Ascending aorta (tissue), 2 donors: ENCODE results near the gene HLX. TPM values are rescaled to one million over a fixed set of nuclear protein-coding genes. Genes with fewer than 3 reads are reported as not detected.

Experiments used
- DNase-seq, 2 donors: peaks; one replicate each; pipeline ENCODE4 v3.0.0-alpha.2; 2019; ENCODE audit warnings: low spot score in 2 of 2
- H3K27ac ChIP-seq, 2 donors: fragments of 200-600 bp; sonication (generic); one replicate each; pipeline ENCODE4 v1.5.1; 2016 to 2017; ENCODE audit warnings: mild to moderate bottlenecking in 1 of 2
- H3K27me3 ChIP-seq: fragments of 200-600 bp; sonication (generic); one replicate; pipeline ENCODE4 v1.5.1; 2017
- H3K36me3 ChIP-seq, 2 donors: fragments of 200-600 bp; sonication (generic); one replicate each; pipeline ENCODE4 v1.5.1; 2016
- H3K4me1 ChIP-seq, 2 donors: fragments of 200-600 bp; sonication (generic); one replicate each; pipeline ENCODE4 v1.5.1; 2016 to 2017; ENCODE audit warnings: mild to moderate bottlenecking in 1 of 2
- H3K4me3 ChIP-seq, 2 donors: fragments of 200-600 bp; sonication (generic); one replicate each; pipeline ENCODE4 v1.5.1; 2016 to 2017; ENCODE audit warnings: mild to moderate bottlenecking in 1 of 2
- H3K9me3 ChIP-seq, 2 donors: fragments of 200-600 bp; sonication (generic); one replicate each; pipeline ENCODE4 v1.5.1; 2016
- CTCF ChIP-seq, 3 experiments: fragments of 200-600 bp in 2 of 3; fragments of 450-650 bp in 1 of 3; sonication (generic) in 2 of 3; IDR thresholded peaks; one replicate each; pipeline ENCODE4 v1.5.1; 2016 to 2019; ENCODE audit warnings: antibody characterized with exemption in 3 of 3, mild to moderate bottlenecking in 1 of 3, moderate library complexity in 1 of 3
- intact Hi-C: fragments of 100-400 bp; cut with DNase I; formaldehyde crosslinking; loops from one replicate; pipeline ENCODE4 v1.15.1; 2023
- total RNA-seq: library from RNA; depleted of rRNA; stranded (reverse); fragments of >200 nt; gene quantifications from one replicate; pipeline ENCODE4 v1.1.0, GENCODE V29; 2016

The HLX gene
- total RNA-seq, 1 donor from 2014 or later: 39.3 TPM

GRCh38 chr1:220915954-220916353, 36.7 kb downstream of the HLX start:
- Histone ChIP-seq H3K27me3 (no peaks in the 10 kb centered on the region), H3K4me3 (no peak overlapping the region), H3K27ac (no peak overlapping the region), H3K9me3 (no peaks in the 10 kb centered on the region), H3K4me1 (no peaks in the 10 kb centered on the region), H3K36me3 (no peaks in the 10 kb centered on the region)
- no peak for TF ChIP-seq CTCF (IDR thresholded peaks at IDR 0.05)
- no peak for DNase-seq
- intact Hi-C loops: no loop called here

GRCh38 chr1:220917101-220917500, 37.9 kb downstream of the HLX start:
- H3K4me1 ChIP-seq: no peaks in the 10 kb centered on the region
- intact Hi-C loops: no loop called here
- no peak for TF ChIP-seq CTCF (IDR thresholded peaks at IDR 0.05)

GRCh38 chr1:220917535-220918209, 38.4 kb downstream of the HLX start:
- Histone ChIP-seq H3K27ac (no peak overlapping the region), H3K36me3 (no peaks in the 10 kb centered on the region), H3K9me3 (no peaks in the 10 kb centered on the region), H3K4me1 (no peaks in the 10 kb centered on the region), H3K4me3 (no peak overlapping the region), H3K27me3 (no peaks in the 10 kb centered on the region)
- intact Hi-C loops: no loop called here
- DNase-seq: no peak
- TF ChIP-seq CTCF (IDR thresholded peaks at IDR 0.05): no peak

More at GRCh38 chr1:220917101-220917500, 37.9 kb downstream of the HLX start:
- H3K9me3 ChIP-seq: no peaks in the 10 kb centered on the region
- H3K27ac ChIP-seq: no peak overlapping the region
- no peaks in the 10 kb centered on the region for H3K36me3 ChIP-seq
- H3K4me3 ChIP-seq: no peak overlapping the region
- H3K27me3 ChIP-seq: no peaks in the 10 kb centered on the region
- DNase-seq: no peak

- no peaks in the 10 kb centered on the region for H3K9me3 ChIP-seq
- H3K36me3 ChIP-seq: no peaks in the 10 kb centered on the region
- DNase-seq: no peak
- no peak overlapping the region for H3K4me3 ChIP-seq
- no peaks in the 10 kb centered on the region for H3K4me1 ChIP-seq
- no peak overlapping the region for H3K27ac ChIP-seq
- intact Hi-C loops: no loop called here
- no peaks in the 10 kb centered on the region for H3K27me3 ChIP-seq
- TF ChIP-seq CTCF (IDR thresholded peaks at IDR 0.05): no peak
These were observed 39.2 kb downstream of the HLX start for GRCh38 chr1:220918285-220918951.

- intact Hi-C loops: no loop called here
- Histone ChIP-seq H3K27ac (no peak overlapping the region), H3K4me3 (no peak overlapping the region), H3K36me3 (no peaks in the 10 kb centered on the region), H3K4me1 (no peaks in the 10 kb centered on the region), H3K9me3 (no peaks in the 10 kb centered on the region), H3K27me3 (no peaks in the 10 kb centered on the region)
- TF ChIP-seq CTCF (IDR thresholded peaks at IDR 0.05): no peak
- DNase-seq: no peak
These were observed 41.7 kb downstream of the HLX start for GRCh38 chr1:220920967-220921366.
